HepG2 (cell line): ENCODE measurements around the gene ZNF26. TPM values are rescaled to one million over a fixed set of nuclear protein-coding genes. Genes with fewer than 3 reads are reported as not detected.

Experiments used
- AGO1 ChIP-seq: fragments of 200-400 bp; formaldehyde crosslinking; IDR thresholded peaks from 2 replicates; pipeline ENCODE4 v1.6.1; 2017; ENCODE audit warnings: mild to moderate bottlenecking, low read depth, low read length, moderate library complexity; ENCODE audit not compliant: poor library complexity, severe bottlenecking
- ARID5B ChIP-seq: IDR thresholded peaks from 2 replicates; pipeline ENCODE4 v1.4.0; 2020; ENCODE audit warnings: mild to moderate bottlenecking, missing genetic modification reagents
- CENPT ChIP-seq: sonication (generic); formaldehyde crosslinking; IDR thresholded peaks from 2 replicates; pipeline ENCODE4 v1.8.0; 2022; ENCODE audit warnings: low read depth, mild to moderate bottlenecking, moderate library complexity, missing genetic modification reagents
- E2F2 ChIP-seq: sonication (generic); formaldehyde crosslinking; IDR thresholded peaks from 2 replicates; pipeline ENCODE4 v1.4.0; 2020; ENCODE audit warnings: missing genetic modification reagents, borderline replicate concordance
- MTA1 ChIP-seq: sonication (generic); formaldehyde crosslinking; IDR thresholded peaks from 2 replicates; pipeline ENCODE4 v1.4.0; 2020; ENCODE audit warnings: missing genetic modification reagents, mild to moderate bottlenecking, borderline replicate concordance
- PREB ChIP-seq: sonication (generic); formaldehyde crosslinking; IDR thresholded peaks from 2 replicates; pipeline ENCODE4 v1.4.0; 2020; ENCODE audit warnings: missing genetic modification reagents
- STAT6 ChIP-seq: sonication (generic); formaldehyde crosslinking; IDR thresholded peaks from 2 replicates; pipeline ENCODE4 v1.4.0; 2020; ENCODE audit warnings: missing genetic modification reagents, mild to moderate bottlenecking, borderline replicate concordance
- TRAFD1 ChIP-seq: sonication (generic); formaldehyde crosslinking; IDR thresholded peaks from 2 replicates; pipeline ENCODE4 v1.5.1; 2020; ENCODE audit warnings: missing genetic modification reagents, mild to moderate bottlenecking, borderline replicate concordance
- XRCC5 ChIP-seq: fragments of 200-400 bp; formaldehyde crosslinking; optimal IDR thresholded peaks from 2 replicates; pipeline ENCODE3; 2017; ENCODE audit warnings: mild to moderate bottlenecking, low read length
- ZBTB14 ChIP-seq: sonication (generic); formaldehyde crosslinking; IDR thresholded peaks from 2 replicates; pipeline ENCODE4 v1.4.0; 2020; ENCODE audit warnings: missing genetic modification reagents
- ZNF382 ChIP-seq: sonication (generic); formaldehyde crosslinking; IDR thresholded peaks from 2 replicates; pipeline ENCODE4 v1.5.0; 2020; ENCODE audit warnings: missing genetic modification reagents, mild to moderate bottlenecking, borderline replicate concordance
- ZNF567 ChIP-seq: sonication (generic); formaldehyde crosslinking; IDR thresholded peaks from 2 replicates; pipeline ENCODE4 v1.8.1; 2023; ENCODE audit warnings: mild to moderate bottlenecking, missing genetic modification reagents, borderline replicate concordance
- ZNF580 ChIP-seq: IDR thresholded peaks from 2 replicates; pipeline ENCODE4 v1.6.1; 2016; ENCODE audit warnings: low read depth, borderline replicate concordance
- ZNF792 ChIP-seq: IDR thresholded peaks from 2 replicates; pipeline ENCODE4 v1.6.1; 2016
- polyA plus RNA-seq, 8 experiments: library from polyadenylated mRNA; depleted of rRNA in 3 of 8; stranded (reverse) in 7 of 8; unstranded in 1 of 8; fragments of >200 nt; fragmentation: Illumina TruSeq in 4 of 8; extraction: Trizol in 4 of 8; gene quantifications; 2 replicates each; pipeline versions ENCODE4 v1.2.1 to v1.2.3, GENCODE V29; 2011 to 2016; ENCODE audit warnings: low read depth in 4 of 8, missing spikeins in 1 of 8, mixed read lengths in 1 of 8; ENCODE audit not compliant: insufficient read depth in 1 of 8
- total RNA-seq, 5 experiments: library from RNA; depleted of rRNA; stranded (reverse); fragments of >200 nt; fragmentation: Illumina TruSeq; extraction: Trizol; gene quantifications; 2 replicates each; pipeline ENCODE4 v1.2.3, GENCODE V29; 2016; ENCODE audit warnings: low read depth in 1 of 5

The ZNF26 gene
- total and polyA plus RNA-seq, 2 of the 13 experiments (the other 11 are each of a cell fraction or from before 2014, with no cell fraction given) = 3.8 to 6.5 TPM

GRCh38 chr12:132986001-132986884, at the start of gene ZNF26 (continued):
- TF ChIP-seq E2F2 (CRISPR knock-in tag) = no peak
- no peak for TF ChIP-seq CENPT
- TF ChIP-seq ZNF567 (CRISPR knock-in tag) = peak; percentile 60; the same call in 1 of the 2 replicates
- TF ChIP-seq MTA1 = peak; percentile 74; the same call in 1 of the 2 replicates
- peak; percentile 75; the same call in 1 of the 2 replicates for TF ChIP-seq ZNF580 (CRISPR knock-in tag)
- TF ChIP-seq ZBTB14 (CRISPR knock-in tag) = peak; percentile 98
- TF ChIP-seq PREB = no peak
- TF ChIP-seq ARID5B = peak; percentile 63
- TF ChIP-seq ZNF382 (CRISPR knock-in tag) = no peak
- TF ChIP-seq ZNF792 (CRISPR knock-in tag) = peak; percentile 71
- TF ChIP-seq XRCC5 = peak; percentile 73
- peak; percentile 41; the same call in 1 of the 2 replicates for TF ChIP-seq STAT6 (CRISPR knock-in tag)
- TF ChIP-seq TRAFD1 (CRISPR knock-in tag) = no peak
- peak; percentile 53 for TF ChIP-seq AGO1
